Motor neuron (in vitro differentiated cells): ENCODE results near the gene CCDC9. TPM values are rescaled to one million over a fixed set of nuclear protein-coding genes. Genes with fewer than 3 reads are reported as not detected.
"Not testable (repeated sequence)": the region's sequence is repeated elsewhere in the genome, so short reads cannot be mapped to it uniquely, and the experiment has no call there.

ENCODE experiments used
- ATAC-seq, 8 experiments: fragments of 200-7000 bp; cut with Tn5 transposase; replicated peaks in 6 of 8; 2 replicates each; pipeline ENCODE4 v1.8.0; 2021; ENCODE audit warnings: mild to moderate bottlenecking in 8 of 8, moderate library complexity in 8 of 8
- H3K27ac ChIP-seq, 2 donors: fragments of 250-450 bp; sonication (Bioruptor Pico); 2 replicates each; pipeline ENCODE4 v1.9.0; 2021; ENCODE audit warnings: antibody characterized with exemption in 2 of 2, mild to moderate bottlenecking in 2 of 2, moderate library complexity in 1 of 2
- H3K4me1 ChIP-seq, 2 donors: fragments of 250-450 bp; sonication (Bioruptor Pico); replicated peaks in 1 of 2; 2 replicates each; pipeline ENCODE4 v1.6.1; 2021; ENCODE audit warnings: antibody characterized with exemption in 2 of 2, mild to moderate bottlenecking in 2 of 2, moderate library complexity in 1 of 2
- H3K4me3 ChIP-seq, 5 donors: fragments of 250-450 bp; sonication (Bioruptor Pico); 2 replicates each; pipeline ENCODE4 v1.9.0; 2021; ENCODE audit warnings: antibody characterized with exemption in 5 of 5, mild to moderate bottlenecking in 5 of 5, moderate library complexity in 4 of 5
- WGBS, 10 experiments: fragments of 450-650 bp; shearing (Covaris generic); methylation state at CpG; one replicate each; pipeline ENCODE4 v1.0.0; 2022; 5-methylcytosine and 5-hydroxymethylcytosine counted together
- in situ Hi-C, 9 experiments: fragments of 400-800 bp; cut with MboI; loops; one replicate each; pipeline ENCODE4 v1.15.0; 2021; ENCODE audit warnings: low sequenced_read_pairs in 9 of 9, low pct_unique_long_range_greater_than_20kb in 2 of 9; ENCODE audit not compliant: unreplicated experiment in 9 of 9
- total RNA-seq, 8 experiments: library from RNA; unstranded; fragments of 300-600 nt; gene quantifications; 2 replicates each; pipeline versions ENCODE4 v1.2.3 to v1.2.4, GENCODE V29; 2022

The CCDC9 gene
- total RNA-seq, 8 experiments from 2014 or later, result 12.9 to 45.7 (median 17.4) TPM

DNA sequence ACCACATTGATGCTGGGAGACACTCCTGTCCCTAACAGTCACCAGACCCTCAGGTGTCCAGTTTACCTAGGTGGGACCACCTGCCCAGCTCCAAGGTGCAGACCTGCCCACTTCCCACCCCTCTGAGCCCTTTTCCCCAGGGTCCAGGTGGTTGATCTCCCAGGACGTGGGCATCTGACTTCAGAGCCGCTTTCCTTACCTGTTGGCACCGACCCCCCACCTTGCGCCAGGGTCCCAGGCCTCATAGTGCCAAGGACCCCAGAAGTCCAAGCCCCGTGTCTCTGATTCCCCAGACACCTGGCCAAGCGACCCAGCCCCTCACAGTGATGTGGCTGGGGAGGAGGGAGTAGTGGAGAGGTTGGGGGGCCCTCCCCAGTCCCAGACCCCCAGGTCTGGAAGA lies 15.8 kb upstream of the CCDC9 start:
- Histone ChIP-seq H3K27ac (peak overlapping the region; percentile 57 to 64), H3K4me1 (peaks cover 29% of the 10 kb centered on the region in 2 donors), H3K4me3 (peak overlapping the region in 2 of 5 donors; percentile 14 to 22)
- in situ Hi-C loops, result loop anchor here in 1 of 9 experiments (25.0 kb wide), 1 partner anchor 103 kb away; the partner anchor contains the start of gene SAE1
- ATAC-seq, result no peak
- 64% methylated on average over 2 of the region's 6 CpGs; no CpG with 5 or more reads in 9 of the 10 experiments for WGBS, 10 experiments

DNA sequence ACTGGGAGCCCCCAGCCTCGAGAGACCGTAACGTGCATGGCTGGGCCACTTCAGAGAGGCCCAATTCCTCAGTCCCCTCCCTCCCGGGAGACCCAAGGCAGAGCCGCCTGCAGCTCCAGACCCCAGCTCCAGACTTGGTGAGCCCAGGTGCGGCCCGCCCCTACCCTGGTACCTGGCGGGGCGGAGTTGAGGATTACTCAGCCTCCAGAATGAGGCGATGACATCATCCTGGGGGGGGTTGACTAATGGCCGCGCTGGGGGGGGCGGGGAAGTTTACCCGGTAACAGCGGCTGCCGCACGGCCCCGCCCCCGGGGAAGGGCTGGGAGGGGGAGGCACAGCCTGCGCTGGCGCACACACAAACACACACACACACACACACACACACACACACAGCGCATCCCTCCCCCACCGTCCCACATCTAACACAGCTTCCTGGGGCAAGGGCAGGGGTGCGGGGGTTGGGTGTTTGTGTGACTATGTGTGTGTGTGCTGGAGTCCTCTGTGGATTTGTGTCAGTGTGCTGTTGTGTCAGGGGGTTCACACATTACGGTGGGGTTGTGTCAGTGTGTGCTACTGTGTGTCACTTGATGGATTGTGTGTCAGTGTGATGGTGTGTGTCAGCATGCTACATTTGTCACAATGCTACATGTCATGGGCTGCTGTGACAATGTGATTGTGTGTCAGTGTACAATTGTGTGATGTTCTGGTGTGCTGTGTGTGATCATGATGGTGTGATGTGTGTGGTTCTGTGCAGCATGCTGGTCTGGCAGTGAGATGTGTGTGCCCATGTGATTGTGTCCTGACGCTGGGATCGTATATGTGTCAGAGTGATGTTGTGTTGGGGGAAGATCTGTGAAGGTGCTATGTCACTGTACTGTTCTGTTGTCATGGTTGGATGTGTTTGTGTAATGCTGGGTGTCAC lies 15.1 kb upstream of the CCDC9 start:
- peak overlapping the region in 2 of 5 donors; percentile 14 to 22 for H3K4me3 ChIP-seq
- H3K27ac ChIP-seq, result peak overlapping the region; percentile 57 to 64

DNA sequence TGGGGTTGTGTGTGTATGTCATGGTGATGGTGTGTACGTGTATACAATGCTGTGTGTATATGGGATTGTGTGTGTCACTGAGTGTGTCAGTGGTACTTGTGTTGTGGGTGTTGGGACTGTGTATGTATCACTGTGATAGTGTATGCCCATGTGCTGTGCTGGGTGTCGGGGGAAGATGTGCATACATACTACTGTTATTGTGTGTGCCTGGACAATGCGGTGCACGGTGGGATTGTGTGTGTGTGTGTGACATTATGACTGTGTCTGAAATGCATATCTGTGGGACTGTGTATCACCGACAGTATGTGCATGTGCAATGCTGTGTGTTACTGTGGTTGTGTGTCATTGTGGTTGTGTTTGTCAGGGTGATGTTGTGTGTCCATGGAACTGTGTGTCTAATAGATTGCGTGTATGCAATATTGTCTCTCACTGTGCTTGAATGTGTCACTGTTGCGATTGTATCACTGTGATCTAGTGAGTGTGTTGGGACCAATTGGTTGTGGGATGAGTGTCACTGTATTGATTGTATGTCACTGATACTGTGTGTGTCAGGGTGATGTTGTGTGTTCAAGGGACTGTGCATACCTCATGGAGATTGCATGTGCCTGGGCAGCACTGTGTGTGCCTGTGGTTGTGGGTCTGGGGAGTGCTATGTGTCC lies 14.3 kb upstream of the CCDC9 start:
- Histone ChIP-seq H3K4me1 (peaks cover 29% of the 10 kb centered on the region in 2 donors), H3K4me3 (no peak overlapping the region), H3K27ac (peak overlapping the region in 1 of 2 donors; percentile 83)
- in situ Hi-C loops, result loop anchor here in 1 of 9 experiments (25.0 kb wide), 1 partner anchor 105 kb away; the partner anchor contains the start of gene SAE1
- WGBS, 10 experiments, result 67 to 100% (median 80%) methylated on average over 1 to 7 of the region's 7 CpGs; no CpG with 5 or more reads in 5 of the 10 experiments
- ATAC-seq, result no peak

More for the DNA sequence above, 15.1 kb upstream of the CCDC9 start:
- ATAC-seq, result peak; percentile 2 to 37 (median 15)
- H3K4me1 ChIP-seq, result peaks cover 29% of the 10 kb centered on the region in 2 donors
- WGBS, 10 experiments, result 21 to 60% methylated on average over 1 to 5 of the region's 27 CpGs; no CpG with 5 or more reads in 8 of the 10 experiments
- in situ Hi-C loops, result loop anchor here in 1 of 9 experiments (25.0 kb wide), 1 partner anchor 104 kb away; the partner anchor contains the start of gene SAE1

DNA sequence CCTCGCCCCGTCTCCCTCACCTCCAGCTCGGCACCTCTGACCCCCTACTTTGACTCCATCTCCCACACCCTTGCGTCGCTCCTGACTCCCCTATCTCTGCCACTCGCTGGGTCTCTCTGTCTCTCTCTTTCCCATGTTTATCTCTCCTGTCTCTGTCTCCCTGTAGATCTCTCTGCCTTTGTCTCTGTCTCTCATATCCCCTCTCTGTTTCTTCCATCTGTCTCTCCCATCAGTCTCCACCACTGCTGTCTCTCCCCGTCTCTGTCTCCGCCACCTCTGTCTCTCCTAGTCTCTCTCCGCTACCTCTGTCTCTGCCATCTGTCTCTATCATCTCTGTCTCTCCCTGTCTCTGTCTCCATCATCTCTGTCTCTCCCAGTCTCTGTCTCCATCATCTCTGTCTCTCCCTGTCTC lies 13.0 kb upstream of the CCDC9 start:
- peak in 4 of 8 experiments; percentile 15 to 31 (median 24) for ATAC-seq
- peak overlapping the region; percentile 29 to 39 (median 32) for H3K4me3 ChIP-seq
- 23 to 80% (median 40%) methylated on average over 1 to 6 of the region's 9 CpGs; no CpG with 5 or more reads in 3 of the 10 experiments for WGBS, 10 experiments
- in situ Hi-C loops, result loop anchor here in 1 of 9 experiments (25.0 kb wide), 1 partner anchor 106 kb away; the partner anchor contains the start of gene SAE1
- H3K4me1 ChIP-seq, result peaks cover 29% of the 10 kb centered on the region in 2 donors
- peak overlapping the region; percentile 88 to 95 for H3K27ac ChIP-seq

DNA sequence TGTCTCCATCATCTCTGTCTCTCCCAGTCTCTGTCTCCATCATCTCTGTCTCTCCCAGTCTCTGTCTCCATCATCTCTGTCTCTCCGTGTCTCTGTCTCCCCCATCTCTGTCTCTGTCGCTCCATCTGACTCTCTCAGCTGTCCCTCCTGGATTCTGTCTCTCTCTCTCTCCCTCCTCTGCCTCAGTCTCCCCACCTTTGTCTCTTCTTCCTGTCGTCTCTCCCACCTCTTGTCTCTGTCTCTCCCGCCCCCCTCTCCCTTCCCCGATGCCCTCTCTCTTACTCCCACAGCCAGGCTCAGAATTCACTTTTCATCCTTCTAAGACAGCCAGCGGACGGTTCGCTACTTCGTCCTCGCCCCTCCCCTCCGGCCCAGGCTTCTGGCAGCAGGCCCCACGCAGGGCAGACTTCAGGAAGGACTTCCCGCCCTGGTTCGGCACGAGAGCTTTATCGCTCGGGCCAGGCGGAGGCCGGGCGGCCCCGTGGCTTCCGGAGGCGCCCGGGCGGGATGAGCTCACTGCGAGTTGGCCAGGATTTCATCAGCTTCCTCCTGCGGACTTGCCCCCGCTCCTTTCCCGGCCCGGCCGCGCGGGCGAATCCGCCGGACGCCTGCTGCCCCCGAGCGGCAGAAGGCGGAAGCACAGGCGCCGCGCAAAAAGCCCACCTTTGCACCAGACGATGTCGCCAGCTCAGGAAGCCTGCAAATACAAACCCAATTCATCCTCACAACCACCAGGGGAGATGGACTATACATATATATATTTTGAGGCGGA lies 12.4 kb upstream of the CCDC9 start:
- H3K27ac ChIP-seq, result peak overlapping the region; percentile 88 to 95
- H3K4me1 ChIP-seq, result peaks cover 26 to 28% of the 10 kb centered on the region in 2 donors
- peak; percentile 66 to 86 (median 72) for ATAC-seq
- H3K4me3 ChIP-seq, result peak overlapping the region; percentile 29 to 39 (median 32)
- WGBS, 10 experiments, result 0 to 22% (median 1%) methylated on average over 1 to 24 of the region's 46 CpGs; no CpG with 5 or more reads in 2 of the 10 experiments
- in situ Hi-C loops, result loop anchor here in 1 of 9 experiments (25.0 kb wide), 1 partner anchor 107 kb away; the partner anchor contains the start of gene SAE1

DNA sequence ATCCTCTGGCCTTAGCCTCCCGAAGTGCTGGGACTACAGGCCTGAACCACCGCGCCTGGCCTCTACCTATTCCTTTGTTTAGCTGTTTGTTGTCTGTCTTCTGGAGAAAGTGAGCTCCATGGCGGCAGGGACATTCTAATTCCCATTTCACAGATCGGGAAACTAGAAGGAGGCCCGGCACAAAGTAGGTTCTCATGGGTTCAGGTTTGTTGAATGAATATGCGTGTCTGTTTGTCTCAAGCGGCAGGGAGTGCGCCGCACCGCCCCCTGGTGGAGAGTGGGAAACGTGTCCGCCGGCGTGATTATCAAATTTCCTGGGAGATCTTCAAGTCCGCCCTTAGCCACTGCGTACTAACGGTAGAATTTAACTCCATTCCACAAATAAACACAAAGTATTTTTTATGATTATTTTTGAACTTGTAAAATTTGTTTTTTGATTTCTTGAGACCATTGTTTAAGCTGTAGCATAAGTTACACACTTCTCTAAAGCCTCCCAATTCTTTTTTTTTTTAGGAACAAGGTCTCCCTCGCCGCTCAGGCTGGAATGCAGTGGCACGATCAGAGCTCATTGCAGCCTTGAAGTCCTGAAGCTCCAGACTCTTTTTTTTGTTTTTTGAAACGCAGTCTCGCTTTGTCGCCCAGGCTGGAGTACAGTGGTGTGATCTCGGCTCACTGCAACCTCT lies 8.9 kb upstream of the CCDC9 start:
- 4 to 92% (median 45%) methylated on average over 1 to 16 of the region's 25 CpGs for WGBS, 10 experiments
- Histone ChIP-seq H3K27ac (no peak overlapping the region), H3K4me1 (peaks cover 7% of the 10 kb centered on the region in 2 donors), H3K4me3 (no peak overlapping the region)
- in situ Hi-C loops, result loop anchor here in 1 of 9 experiments (25.0 kb wide), 1 partner anchor 110 kb away; the partner anchor contains the start of gene SAE1
- peak in 2 of 8 experiments; percentile 4 to 10 for ATAC-seq

DNA sequence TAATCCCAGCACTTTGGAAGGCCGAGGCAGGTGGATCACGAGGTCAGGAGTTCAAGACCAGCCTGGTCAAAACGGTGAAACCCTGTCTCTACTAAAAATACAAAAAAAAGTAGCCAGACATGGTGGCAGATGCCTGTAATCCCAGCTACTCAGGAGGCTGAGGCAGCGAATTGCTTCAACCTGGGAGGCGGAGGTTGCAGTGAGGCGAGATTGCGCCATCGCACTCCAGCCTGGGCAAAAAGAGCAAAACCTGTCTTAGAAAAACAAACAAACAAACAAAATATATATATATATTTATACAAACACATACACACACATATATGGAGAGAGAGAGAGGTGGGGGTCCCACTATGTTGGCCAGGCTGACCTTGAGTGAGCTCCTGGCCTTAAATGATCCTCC lies 3.3 kb upstream of the CCDC9 start:
- in situ Hi-C loops, H3K4me3 ChIP-seq, H3K27ac ChIP-seq, H3K4me1 ChIP-seq, ATAC-seq: not testable (repeated sequence)
- 0 to 100% (median 81%) methylated on average over 1 to 8 of the region's 8 CpGs; no CpG with 5 or more reads in 3 of the 10 experiments for WGBS, 10 experiments

DNA sequence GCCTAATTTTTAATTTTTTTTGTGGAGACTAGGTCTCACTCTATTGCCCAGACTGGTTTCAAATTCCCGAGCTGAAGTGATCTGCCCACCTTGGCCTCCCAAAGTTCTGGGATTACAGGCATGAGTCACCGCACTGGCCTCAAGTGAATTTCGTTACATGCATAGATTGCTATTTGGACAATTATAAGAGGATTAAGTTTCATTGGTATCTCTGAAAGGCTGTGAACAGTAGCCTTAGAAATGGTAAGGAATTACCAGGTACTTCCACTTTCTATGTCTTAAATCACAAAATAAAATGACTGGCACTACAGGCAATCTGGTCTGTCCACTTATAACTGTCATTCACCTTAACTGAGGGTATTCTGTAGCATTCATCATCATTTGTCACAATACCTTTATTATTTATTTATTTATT lies 2.9 kb upstream of the CCDC9 start:
- WGBS, 10 experiments, result 6 to 100% (median 80%) methylated on average over 1 to 3 of the region's 3 CpGs; no CpG with 5 or more reads in 1 of the 10 experiments
- no peak overlapping the region for H3K4me3 ChIP-seq
- in situ Hi-C loops, result no loop called here
- H3K4me1 ChIP-seq, result peaks cover 10 to 11% of the 10 kb centered on the region in 2 donors
- H3K27ac ChIP-seq, result no peak overlapping the region
- no peak for ATAC-seq

DNA sequence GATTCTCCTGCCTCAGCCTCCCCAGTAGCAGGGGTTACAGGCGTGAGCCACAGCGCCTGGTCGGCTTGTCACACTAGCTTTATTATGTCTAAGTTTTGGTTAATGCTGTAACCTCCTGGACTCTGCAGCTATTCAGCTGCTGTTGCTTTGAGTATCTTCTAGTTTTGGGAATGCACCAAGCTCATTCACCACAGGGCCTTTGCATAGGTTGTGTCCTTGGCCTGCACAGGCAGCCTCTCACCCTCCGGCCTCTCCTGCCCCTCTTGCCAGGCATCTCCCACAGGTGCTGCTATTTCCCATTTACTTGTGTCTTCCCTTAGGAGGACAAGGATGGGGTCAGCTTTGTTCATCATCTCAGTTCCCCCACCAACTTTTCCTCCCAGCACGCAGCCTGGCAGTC lies 2.4 kb upstream of the CCDC9 start:
- peaks cover 13 to 16% of the 10 kb centered on the region in 2 donors for H3K4me1 ChIP-seq
- 95 to 100% (median 98%) methylated on average over 1 to 4 of the region's 5 CpGs; no CpG with 5 or more reads in 6 of the 10 experiments for WGBS, 10 experiments
- no peak overlapping the region for H3K27ac ChIP-seq
- in situ Hi-C loops, result no loop called here
- no peak overlapping the region for H3K4me3 ChIP-seq
- ATAC-seq, result no peak

DNA sequence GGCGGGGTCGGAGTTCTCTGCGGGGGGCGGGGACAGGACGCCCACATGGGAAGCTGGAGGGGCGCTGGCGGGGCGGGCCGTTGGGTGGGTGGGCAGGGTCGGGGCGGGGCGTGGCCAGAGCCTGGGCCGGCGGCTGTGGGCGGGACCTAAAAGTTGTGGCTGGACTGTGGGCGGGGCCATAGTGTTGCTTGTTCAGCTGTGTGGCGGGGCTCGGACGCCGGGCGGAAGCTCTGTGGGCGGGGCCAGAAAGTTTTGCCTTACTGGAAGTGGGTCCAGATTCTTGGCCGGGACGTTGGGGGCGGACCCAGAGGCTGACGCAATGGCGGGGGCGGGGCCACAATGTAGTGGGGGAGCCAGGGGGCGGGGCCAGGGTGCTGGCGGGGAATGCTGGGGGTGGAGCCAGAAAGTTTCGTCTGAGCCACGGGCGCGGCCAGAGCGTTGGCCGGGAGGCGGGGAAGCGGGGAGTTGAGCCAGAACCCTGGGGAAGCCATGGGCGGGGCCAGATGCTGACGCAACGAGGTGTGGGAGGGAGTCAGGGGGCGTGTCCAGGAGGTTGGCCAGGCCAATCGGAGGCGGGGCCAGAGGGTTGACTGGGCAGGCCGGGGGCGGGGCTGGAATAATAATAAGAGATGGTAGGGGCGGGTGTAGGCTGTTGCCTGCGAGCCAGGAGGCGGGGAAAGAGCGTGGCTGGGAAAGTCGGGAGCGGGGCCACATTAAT lies 527 bp downstream of the CCDC9 start:
- peak overlapping the region; percentile 49 to 60 (median 53) for H3K4me3 ChIP-seq
- peak; percentile 60 to 84 (median 80) for ATAC-seq
- WGBS, 10 experiments, result no CpG with 5 or more reads among the region's 52 CpGs
- in situ Hi-C loops, result no loop called here
- H3K4me1 ChIP-seq, result peaks cover 13 to 19% of the 10 kb centered on the region in 2 donors
- H3K27ac ChIP-seq, result peak overlapping the region; percentile 25 to 89
